Ascending aorta (tissue), 2 donors: ENCODE measurements around the gene PTPRA. TPM values are rescaled to one million over a fixed set of nuclear protein-coding genes. Genes with fewer than 3 reads are reported as not detected.

Source experiments
- DNase-seq, 2 donors: peaks; one replicate each; pipeline ENCODE4 v3.0.0-alpha.2; 2019; ENCODE audit warnings: low spot score in 2 of 2
- H3K27ac ChIP-seq, 2 donors: fragments of 200-600 bp; sonication (generic); one replicate each; pipeline ENCODE4 v1.5.1; 2016 to 2017; ENCODE audit warnings: mild to moderate bottlenecking in 1 of 2
- H3K27me3 ChIP-seq: fragments of 200-600 bp; sonication (generic); one replicate; pipeline ENCODE4 v1.5.1; 2017
- H3K36me3 ChIP-seq, 2 donors: fragments of 200-600 bp; sonication (generic); one replicate each; pipeline ENCODE4 v1.5.1; 2016
- H3K4me1 ChIP-seq, 2 donors: fragments of 200-600 bp; sonication (generic); one replicate each; pipeline ENCODE4 v1.5.1; 2016 to 2017; ENCODE audit warnings: mild to moderate bottlenecking in 1 of 2
- H3K4me3 ChIP-seq, 2 donors: fragments of 200-600 bp; sonication (generic); one replicate each; pipeline ENCODE4 v1.5.1; 2016 to 2017; ENCODE audit warnings: mild to moderate bottlenecking in 1 of 2
- H3K9me3 ChIP-seq, 2 donors: fragments of 200-600 bp; sonication (generic); one replicate each; pipeline ENCODE4 v1.5.1; 2016
- intact Hi-C: fragments of 100-400 bp; cut with DNase I; formaldehyde crosslinking; loops from one replicate; pipeline ENCODE4 v1.15.1; 2023
- total RNA-seq: library from RNA; depleted of rRNA; stranded (reverse); fragments of >200 nt; gene quantifications from one replicate; pipeline ENCODE4 v1.1.0, GENCODE V29; 2016
- TF ChIP-seq, protein P1 (sequence below), 3 experiments: fragments of 200-600 bp in 2 of 3; fragments of 450-650 bp in 1 of 3; sonication (generic) in 2 of 3; IDR thresholded peaks; one replicate each; pipeline ENCODE4 v1.5.1; 2016 to 2019; ENCODE audit warnings: antibody characterized with exemption in 3 of 3, mild to moderate bottlenecking in 1 of 3, moderate library complexity in 1 of 3

The PTPRA gene
- total RNA-seq, 1 donor from 2014 or later, result 24.2 TPM

DNA sequence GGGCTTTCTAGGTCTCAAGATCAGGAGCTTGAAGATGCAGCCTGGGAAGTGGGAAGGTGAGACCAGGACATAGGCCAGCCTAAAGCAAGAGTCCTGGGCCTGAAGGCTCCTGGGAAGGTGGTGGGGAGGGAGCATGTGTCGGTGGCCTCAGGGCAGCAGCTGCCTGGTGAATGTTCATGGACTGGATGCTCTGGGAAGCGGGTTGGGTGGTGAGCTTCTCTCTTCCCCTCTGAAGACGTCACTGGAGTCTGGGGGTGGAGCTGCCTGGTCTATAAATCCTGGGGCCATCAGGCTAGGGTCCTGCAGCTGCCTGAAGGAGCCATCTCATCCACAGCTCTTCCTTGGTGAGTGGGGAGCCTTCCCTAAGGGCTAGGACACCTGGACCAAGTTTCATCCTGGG lies 170.0 kb downstream of the PTPRA start, which contains the start of gene GNRH2:
TSS of gene GNRH2 (plus strand) at position 301 of the 400 bp plus-strand sequence. CDS start 793 bp downstream, outside the sequence.
- intact Hi-C loops, result loop anchor here (10.0 kb wide), 5 partner anchors 199 to 1149 kb away; partner anchors contain the start of genes DNAAF9, IDH3B, PCED1A and SIRPA
- Histone ChIP-seq H3K27me3 (no peaks in the 10 kb centered on the region), H3K4me3 (no peak within 1 kb of the TSS), H3K27ac (peak within 1 kb of the TSS; percentile 71 to 82), H3K9me3 (no peaks in the 10 kb centered on the region), H3K4me1 (peaks cover 7 to 21% of the 10 kb centered on the region in 2 donors), H3K36me3 (peaks cover 23 to 29% of the 10 kb centered on the region in 2 donors)
- TF ChIP-seq, protein P1, sequence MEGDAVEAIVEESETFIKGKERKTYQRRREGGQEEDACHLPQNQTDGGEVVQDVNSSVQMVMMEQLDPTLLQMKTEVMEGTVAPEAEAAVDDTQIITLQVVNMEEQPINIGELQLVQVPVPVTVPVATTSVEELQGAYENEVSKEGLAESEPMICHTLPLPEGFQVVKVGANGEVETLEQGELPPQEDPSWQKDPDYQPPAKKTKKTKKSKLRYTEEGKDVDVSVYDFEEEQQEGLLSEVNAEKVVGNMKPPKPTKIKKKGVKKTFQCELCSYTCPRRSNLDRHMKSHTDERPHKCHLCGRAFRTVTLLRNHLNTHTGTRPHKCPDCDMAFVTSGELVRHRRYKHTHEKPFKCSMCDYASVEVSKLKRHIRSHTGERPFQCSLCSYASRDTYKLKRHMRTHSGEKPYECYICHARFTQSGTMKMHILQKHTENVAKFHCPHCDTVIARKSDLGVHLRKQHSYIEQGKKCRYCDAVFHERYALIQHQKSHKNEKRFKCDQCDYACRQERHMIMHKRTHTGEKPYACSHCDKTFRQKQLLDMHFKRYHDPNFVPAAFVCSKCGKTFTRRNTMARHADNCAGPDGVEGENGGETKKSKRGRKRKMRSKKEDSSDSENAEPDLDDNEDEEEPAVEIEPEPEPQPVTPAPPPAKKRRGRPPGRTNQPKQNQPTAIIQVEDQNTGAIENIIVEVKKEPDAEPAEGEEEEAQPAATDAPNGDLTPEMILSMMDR (IDR thresholded peaks at IDR 0.05), result no peak
- DNase-seq, result no peak

DNA sequence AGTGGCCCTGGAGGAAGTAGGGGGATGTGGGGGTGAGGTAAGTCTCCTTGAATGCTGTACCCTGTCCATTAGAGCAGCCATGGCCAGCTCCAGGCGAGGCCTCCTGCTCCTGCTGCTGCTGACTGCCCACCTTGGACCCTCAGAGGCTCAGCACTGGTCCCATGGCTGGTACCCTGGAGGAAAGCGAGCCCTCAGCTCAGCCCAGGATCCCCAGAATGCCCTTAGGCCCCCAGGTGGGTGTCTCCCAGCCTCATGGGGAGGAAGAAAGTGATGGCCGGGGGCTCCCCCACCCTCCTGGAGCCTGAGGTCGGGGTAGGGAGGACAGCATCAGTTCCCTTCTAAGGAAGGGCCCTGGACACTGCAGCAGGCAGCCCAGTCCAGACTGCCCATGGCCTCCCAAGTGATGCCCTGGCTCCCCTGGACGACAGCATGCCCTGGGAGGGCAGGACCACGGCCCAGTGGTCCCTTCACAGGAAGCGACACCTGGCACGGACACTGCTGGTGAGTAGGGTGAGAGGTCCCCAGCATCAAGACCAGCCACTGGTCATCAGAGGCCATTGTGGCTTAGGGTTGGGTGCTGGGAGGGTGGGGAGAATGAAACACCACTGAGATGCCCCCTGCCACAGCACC lies 171.2 kb downstream of the PTPRA start:
- peaks cover 7 to 21% of the 10 kb centered on the region in 2 donors for H3K4me1 ChIP-seq
- intact Hi-C loops, result loop anchor here (2.0 to 10.0 kb wide), 6 partner anchors 172 to 1150 kb away; partner anchors contain the start of genes DNAAF9, IDH3B, PCED1A and PTPRA
- TF ChIP-seq, protein P1 (IDR thresholded peaks at IDR 0.05), result no peak

DNA sequence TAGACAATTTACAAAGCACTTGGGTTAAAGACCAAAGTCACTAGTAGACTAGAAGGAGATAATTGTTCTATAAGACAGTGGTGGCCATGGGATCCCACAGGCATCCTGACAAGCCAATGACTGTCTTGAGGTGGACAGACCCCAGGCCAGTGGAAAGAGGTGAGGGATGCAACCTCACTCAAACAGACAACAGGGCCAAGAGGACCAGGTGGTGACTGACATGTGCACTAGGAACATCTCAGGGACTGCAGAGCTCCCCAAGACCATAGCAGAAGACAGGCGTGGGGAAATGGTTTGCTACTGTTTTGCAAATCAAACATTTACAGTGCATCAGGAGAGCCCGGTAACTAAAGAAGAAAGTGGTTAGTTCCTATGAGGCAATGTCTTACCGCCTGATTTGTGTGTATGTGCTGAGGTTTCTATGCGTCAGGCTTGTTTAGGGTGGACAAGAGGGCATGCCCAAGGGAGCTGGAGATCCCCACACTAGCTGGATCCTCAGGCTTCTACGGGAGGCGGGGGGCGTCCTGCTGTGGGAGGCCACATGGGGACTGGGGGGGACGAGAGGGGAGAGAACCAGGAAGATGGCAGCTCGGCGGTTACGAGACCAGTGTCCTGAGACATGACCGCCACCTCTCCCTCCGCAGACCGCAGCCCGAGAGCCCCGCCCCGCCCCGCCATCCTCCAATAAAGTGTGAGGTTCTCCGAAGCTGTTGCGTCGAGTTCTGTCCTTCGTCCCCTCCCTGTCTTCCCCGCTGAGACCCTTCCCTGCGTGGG lies 171.9 kb downstream of the PTPRA start:
- Histone ChIP-seq H3K4me1 (peaks cover 7 to 21% of the 10 kb centered on the region in 2 donors), H3K4me3 (peak overlapping the region; percentile 89 to 93), H3K27me3 (no peaks in the 10 kb centered on the region), H3K27ac (peak overlapping the region; percentile 91 to 92), H3K9me3 (no peaks in the 10 kb centered on the region), H3K36me3 (peaks cover 14 to 25% of the 10 kb centered on the region in 2 donors)
- TF ChIP-seq, protein P1 (IDR thresholded peaks at IDR 0.05), result no peak
- intact Hi-C loops, result loop anchor here (1.0 to 10.0 kb wide), 8 partner anchors 127 to 1150 kb away; partner anchors contain the start of genes DDRGK1, DNAAF9, IDH3B and LZTS3
- peak; percentile 47 to 89 for DNase-seq

More for the DNA sequence above, 171.2 kb downstream of the PTPRA start:
- no peak overlapping the region for H3K4me3 ChIP-seq
- H3K27me3 ChIP-seq, result no peaks in the 10 kb centered on the region
- DNase-seq, result no peak
- no peaks in the 10 kb centered on the region for H3K9me3 ChIP-seq
- no peak overlapping the region for H3K27ac ChIP-seq
- H3K36me3 ChIP-seq, result peaks cover 22 to 30% of the 10 kb centered on the region in 2 donors

DNA sequence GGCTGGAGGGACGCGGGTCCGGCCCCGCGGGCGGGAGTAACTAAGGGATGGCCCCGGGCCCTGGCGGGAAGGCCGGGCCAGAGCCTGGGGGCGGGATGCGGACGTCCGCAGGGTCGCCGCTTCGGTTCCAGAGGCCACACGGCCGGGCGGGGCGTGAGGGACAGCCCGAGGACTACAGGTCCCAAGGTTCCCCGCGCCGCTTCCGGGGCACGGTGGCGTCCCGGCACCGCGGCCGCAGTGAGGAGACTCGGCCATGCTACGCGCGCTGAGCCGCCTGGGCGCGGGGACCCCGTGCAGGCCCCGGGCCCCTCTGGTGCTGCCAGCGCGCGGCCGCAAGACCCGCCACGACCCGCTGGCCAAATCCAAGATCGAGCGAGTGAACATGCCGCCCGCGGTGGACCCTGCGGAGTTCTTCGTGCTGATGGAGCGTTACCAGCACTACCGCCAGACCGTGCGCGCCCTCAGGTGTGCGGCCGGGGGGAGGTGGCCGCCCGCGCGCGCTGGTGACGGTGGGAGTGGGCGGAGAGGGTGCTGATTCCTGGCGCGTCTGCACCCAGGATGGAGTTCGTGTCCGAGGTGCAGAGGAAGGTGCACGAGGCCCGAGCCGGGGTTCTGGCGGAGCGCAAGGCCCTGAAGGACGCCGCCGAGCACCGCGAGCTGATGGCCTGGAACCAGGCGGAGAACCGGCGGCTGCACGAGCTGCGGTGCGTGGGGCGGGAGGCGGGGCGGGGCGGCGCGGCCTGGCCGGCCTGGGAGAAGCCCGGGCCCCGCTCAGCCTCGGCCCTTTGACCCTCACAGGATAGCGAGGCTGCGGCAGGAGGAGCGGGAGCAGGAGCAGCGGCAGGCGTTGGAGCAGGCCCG lies 172.8 kb downstream of the PTPRA start, which contains the start of gene MRPS26:
TSS of gene MRPS26 (plus strand) at position 237 of the 861 bp plus-strand sequence. CDS start at position 254, 17 bp downstream.
- peaks cover 14 to 24% of the 10 kb centered on the region in 2 donors for H3K36me3 ChIP-seq
- intact Hi-C loops, result loop anchor here (1.0 to 10.0 kb wide), 8 partner anchors 126 to 1151 kb away; partner anchors contain the start of genes DDRGK1, DNAAF9, IDH3B and LZTS3
- no peaks in the 10 kb centered on the region for H3K27me3 ChIP-seq
- TF ChIP-seq, protein P1 (IDR thresholded peaks at IDR 0.05), result no peak
- H3K9me3 ChIP-seq, result no peaks in the 10 kb centered on the region
- H3K4me3 ChIP-seq, result peak within 1 kb of the TSS; percentile 89 to 93
- peaks cover 7 to 21% of the 10 kb centered on the region in 2 donors for H3K4me1 ChIP-seq
- H3K27ac ChIP-seq, result peak within 1 kb of the TSS; percentile 91 to 92
- DNase-seq, result peak; percentile 55 to 94
